ENCODE measurements around the gene RNF138. TPM values are rescaled to one million over a fixed set of nuclear protein-coding genes. Genes with fewer than 3 reads are reported as not detected.
A peak's percentile ranks its signal among the peaks of the same experiment; 100 is the strongest.
"Not testable (repeated sequence)": the region's sequence is repeated elsewhere in the genome, so short reads cannot be mapped to it uniquely, and the experiment has no call there.

RNF138 gene
- polyA plus RNA-seq, 3 donors, result 62.8 to 70.5 (median 67.1) TPM

DNA sequence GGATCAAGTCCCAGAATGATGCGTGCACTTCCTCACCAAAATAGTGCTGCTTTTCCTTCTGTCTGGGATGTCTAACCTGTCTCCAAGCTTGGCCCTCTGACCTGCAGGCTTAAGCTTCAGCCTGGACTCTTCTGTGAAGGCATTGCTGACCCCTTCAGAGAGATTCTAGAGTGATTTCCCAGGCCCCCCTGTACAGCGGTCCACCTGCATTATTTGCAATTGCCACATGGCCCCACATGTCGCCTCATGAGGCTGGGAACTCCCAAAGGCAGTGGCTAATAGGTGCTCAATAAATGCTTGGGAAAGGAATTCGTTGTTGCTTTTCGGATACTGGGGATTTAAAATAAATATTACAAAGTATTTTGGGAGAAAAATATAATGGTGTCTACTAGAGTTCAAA, 65.9 kb downstream of the RNF138 start:
- peaks cover 10 to 13% (median 10%) of the 10 kb centered on the region in 3 donors for H3K27me3 Mint-ChIP-seq (ENCODE audit: low read depth in 3 of 3)
- peak overlapping the region; percentile 64 for H3K4me2 ChIP-seq (replicated peaks; ENCODE audit: extremely low read depth, low read length, poor library complexity, severe bottlenecking)
- H3K4me1 ChIP-seq (ENCODE audit: control insufficient read depth in 1 of 2, insufficient read depth in 2 of 2, low read length in 2 of 2), result peaks cover 20 to 23% of the 10 kb centered on the region in 2 donors

GRCh38 chr18:32158108-32158624, 66.5 kb downstream of the RNF138 start:
- Histone ChIP-seq H3K4me2 (replicated peaks; ENCODE audit: extremely low read depth, low read length, poor library complexity, severe bottlenecking) (peak overlapping the region; percentile 64), H3K27ac (ENCODE audit: low read depth in 1 of 2, low read length in 2 of 2) (no peak overlapping the region), H3K9me3 (replicated peaks in 1 of 2; ENCODE audit: control insufficient read depth in 1 of 2, insufficient read depth in 1 of 2, low read length in 2 of 2) (peaks cover 0 to 5% of the 10 kb centered on the region in 2 donors), H2AFZ (ENCODE audit: insufficient read depth, low read depth, low read length, poor library complexity, severe bottlenecking) (peak overlapping the region; percentile 54), H4K20me1 (ENCODE audit: insufficient read depth, low read length) (no peaks in the 10 kb centered on the region), H3K4me3 (replicated peaks in 1 of 3; ENCODE audit: low read depth in 2 of 3, low read length in 3 of 3) (peak overlapping the region in 1 of 3 experiments; percentile 42), H3K36me3 (replicated peaks in 1 of 2; ENCODE audit: control insufficient read depth in 1 of 2, insufficient read depth in 2 of 2, low read length in 2 of 2) (no peaks in the 10 kb centered on the region), H3K4me1 (ENCODE audit: control insufficient read depth in 1 of 2, insufficient read depth in 2 of 2, low read length in 2 of 2) (peaks cover 20 to 23% of the 10 kb centered on the region in 2 donors), H3K27me3 (ENCODE audit: control insufficient read depth in 2 of 2, insufficient read depth in 2 of 2, low read length in 2 of 2) (peaks cover 0 to 3% of the 10 kb centered on the region in 2 donors), H3K9ac (ENCODE audit: insufficient read depth, low read length, poor library complexity, severe bottlenecking) (peak overlapping the region; percentile 15), H3K79me2 (ENCODE audit: insufficient read depth, low read length) (no peaks in the 10 kb centered on the region)
- Mint-ChIP-seq H3K4me3 (peak overlapping the region; percentile 51 to 86), H3K27me3 (ENCODE audit: low read depth in 3 of 3) (peaks cover 10 to 13% (median 10%) of the 10 kb centered on the region in 3 donors), H3K9me3 (peaks cover 2 to 15% (median 8%) of the 10 kb centered on the region in 7 donors), H3K4me1 (peaks cover 25% of the 10 kb centered on the region), H3K27ac (peak overlapping the region in 2 of 7 donors; percentile 18 to 58), H3K36me3 (no peaks in the 10 kb centered on the region)
- WGBS (ENCODE audit: insufficient coverage), result 8% methylated on average over 17 of the region's 22 CpGs
- peak; percentile 51 to 67 (median 63) for DNase-seq
- TF ChIP-seq CTCF (IDR thresholded peaks at IDR 0.05), result peak; percentile 81
- intact Hi-C loops (cut with micrococcal nuclease), result no loop called here

More for the DNA sequence above, 65.9 kb downstream of the RNF138 start:
- H3K27ac ChIP-seq (ENCODE audit: low read depth in 1 of 2, low read length in 2 of 2), result no peak overlapping the region
- peaks cover 0 to 9% of the 10 kb centered on the region in 2 donors for H3K9me3 ChIP-seq (replicated peaks in 1 of 2; ENCODE audit: control insufficient read depth in 1 of 2, insufficient read depth in 1 of 2, low read length in 2 of 2)
- H3K79me2 ChIP-seq (ENCODE audit: insufficient read depth, low read length), result no peaks in the 10 kb centered on the region
- DNase-seq, result no peak
- H3K4me1 Mint-ChIP-seq, result peaks cover 25% of the 10 kb centered on the region
- no peak overlapping the region for H3K27ac Mint-ChIP-seq
- no peaks in the 10 kb centered on the region for H3K36me3 ChIP-seq (replicated peaks in 1 of 2; ENCODE audit: control insufficient read depth in 1 of 2, insufficient read depth in 2 of 2, low read length in 2 of 2)
- H2AFZ ChIP-seq (ENCODE audit: insufficient read depth, low read depth, low read length, poor library complexity, severe bottlenecking), result peak overlapping the region; percentile 54
- intact Hi-C loops (cut with micrococcal nuclease), result no loop called here
- no peak overlapping the region for H3K4me3 Mint-ChIP-seq
- H3K9ac ChIP-seq (ENCODE audit: insufficient read depth, low read length, poor library complexity, severe bottlenecking), result no peak overlapping the region
- WGBS (ENCODE audit: insufficient coverage), result 85% methylated on average over 4 of the region's 5 CpGs
- no peak for TF ChIP-seq CTCF (IDR thresholded peaks at IDR 0.05)
- peaks cover 0 to 3% of the 10 kb centered on the region in 2 donors for H3K27me3 ChIP-seq (ENCODE audit: control insufficient read depth in 2 of 2, insufficient read depth in 2 of 2, low read length in 2 of 2)
- H3K36me3 Mint-ChIP-seq, result no peaks in the 10 kb centered on the region
- no peak overlapping the region for H3K4me3 ChIP-seq (replicated peaks in 1 of 3; ENCODE audit: low read depth in 2 of 3, low read length in 3 of 3)
- H3K9me3 Mint-ChIP-seq, result peaks cover 4 to 18% (median 8%) of the 10 kb centered on the region in 7 donors
- no peaks in the 10 kb centered on the region for H4K20me1 ChIP-seq (ENCODE audit: insufficient read depth, low read length)

GRCh38 chr18:32158631-32159030, 67.0 kb downstream of the RNF138 start:
- DNase-seq; H3K27me3 ChIP-seq (ENCODE audit: control insufficient read depth in 2 of 2, insufficient read depth in 2 of 2, low read length in 2 of 2); intact Hi-C loops (cut with micrococcal nuclease); H3K4me3 ChIP-seq (replicated peaks in 1 of 3; ENCODE audit: low read depth in 2 of 3, low read length in 3 of 3); H3K9me3 ChIP-seq (replicated peaks in 1 of 2; ENCODE audit: control insufficient read depth in 1 of 2, insufficient read depth in 1 of 2, low read length in 2 of 2); H3K79me2 ChIP-seq (ENCODE audit: insufficient read depth, low read length); H3K36me3 Mint-ChIP-seq; H3K27ac ChIP-seq (ENCODE audit: low read depth in 1 of 2, low read length in 2 of 2); H3K9ac ChIP-seq (ENCODE audit: insufficient read depth, low read length, poor library complexity, severe bottlenecking); H3K36me3 ChIP-seq (replicated peaks in 1 of 2; ENCODE audit: control insufficient read depth in 1 of 2, insufficient read depth in 2 of 2, low read length in 2 of 2); H4K20me1 ChIP-seq (ENCODE audit: insufficient read depth, low read length): not testable (repeated sequence)
- WGBS (ENCODE audit: insufficient coverage), result 83% methylated on average over 1 of the region's 9 CpGs
- peak overlapping the region in 1 of 7 donors; percentile 18 for H3K27ac Mint-ChIP-seq
- peaks cover 25% of the 10 kb centered on the region for H3K4me1 Mint-ChIP-seq
- Histone ChIP-seq H3K4me2 (replicated peaks; ENCODE audit: extremely low read depth, low read length, poor library complexity, severe bottlenecking) (peak overlapping the region; percentile 64), H3K4me1 (ENCODE audit: control insufficient read depth in 1 of 2, insufficient read depth in 2 of 2, low read length in 2 of 2) (peaks cover 20 to 23% of the 10 kb centered on the region in 2 donors), H2AFZ (ENCODE audit: insufficient read depth, low read depth, low read length, poor library complexity, severe bottlenecking) (peak overlapping the region; percentile 54)
- peak overlapping the region; percentile 51 to 86 for H3K4me3 Mint-ChIP-seq
- peaks cover 0 to 11% (median 6%) of the 10 kb centered on the region in 7 donors for H3K9me3 Mint-ChIP-seq
- peaks cover 10 to 13% (median 10%) of the 10 kb centered on the region in 3 donors for H3K27me3 Mint-ChIP-seq (ENCODE audit: low read depth in 3 of 3)
